HEK293T (cell line): ENCODE results near the gene FAH.

ENCODE experiments used
- CTCF ChIA-PET: fragments of 350-600 bp; formaldehyde crosslinking; extraction: SDS; loops from one replicate; lab custom pipeline; 2021; ENCODE audit warnings: antibody characterized with exemption, inconsistent platforms; lab: Yijun Ruan, JAX
- POLR2A ChIA-PET: fragments of 350-600 bp; formaldehyde crosslinking; extraction: SDS; loops from one replicate; lab custom pipeline; 2020; ENCODE audit warnings: antibody characterized with exemption, inconsistent platforms; lab: Yijun Ruan, JAX
- DNase-seq: peaks from one replicate; pipeline ENCODE4 v3.0.0; 2012; ENCODE audit warnings: mixed read lengths; ENCODE audit errors: extremely low spot score
- ARNT ChIP-seq: fragments of 450-650 bp; IDR thresholded peaks from 2 replicates; pipeline ENCODE4 v1.6.1; 2017; ENCODE audit warnings: mild to moderate bottlenecking
- BHLHE40 ChIP-seq: fragments of 450-650 bp; IDR thresholded peaks from 2 replicates; pipeline ENCODE4 v1.6.1; 2016; ENCODE audit warnings: mild to moderate bottlenecking, moderate library complexity, borderline replicate concordance
- CTBP1 ChIP-seq: fragments of 450-650 bp; IDR thresholded peaks from 2 replicates; pipeline ENCODE4 v1.6.1; 2016; ENCODE audit warnings: borderline replicate concordance
- ELF4 ChIP-seq: fragments of 450-650 bp; IDR thresholded peaks from 2 replicates; pipeline ENCODE4 v1.6.1; 2017; ENCODE audit warnings: antibody characterized with exemption
- FOXA1 ChIP-seq: fragments of 450-650 bp; IDR thresholded peaks from 2 replicates; pipeline ENCODE4 v1.6.1; 2016; ENCODE audit warnings: mild to moderate bottlenecking
- FOXK2 ChIP-seq: fragments of 450-650 bp; IDR thresholded peaks from 2 replicates; pipeline ENCODE4 v1.6.1; 2016; ENCODE audit warnings: mild to moderate bottlenecking
- FOXM1 ChIP-seq: fragments of 450-650 bp; IDR thresholded peaks from 2 replicates; pipeline ENCODE4 v1.6.1; 2017; ENCODE audit warnings: mild to moderate bottlenecking, borderline replicate concordance
- HDGF ChIP-seq: fragments of 450-650 bp; IDR thresholded peaks from 2 replicates; pipeline ENCODE4 v1.6.1; 2017; ENCODE audit warnings: antibody characterized with exemption, borderline replicate concordance
- L3MBTL2 ChIP-seq: fragments of 450-650 bp; conservative IDR thresholded peaks from 2 replicates; pipeline ENCODE4 v1.6.1; 2016; ENCODE audit warnings: mild to moderate bottlenecking
- LEF1 ChIP-seq: fragments of 450-650 bp; IDR thresholded peaks from 2 replicates; pipeline ENCODE4 v1.6.1; 2017; ENCODE audit warnings: mild to moderate bottlenecking, borderline replicate concordance
- NFRKB ChIP-seq: fragments of 450-650 bp; IDR thresholded peaks from 2 replicates; pipeline ENCODE4 v1.6.1; 2016; ENCODE audit warnings: mild to moderate bottlenecking, moderate library complexity
- SP1 ChIP-seq: fragments of 450-650 bp; IDR thresholded peaks from 2 replicates; pipeline ENCODE4 v1.6.1; 2017
- SUZ12 ChIP-seq: fragments of 450-650 bp; IDR thresholded peaks from 2 replicates; pipeline ENCODE4 v1.6.1; 2016; ENCODE audit warnings: mild to moderate bottlenecking
- TARDBP ChIP-seq: fragments of 450-650 bp; IDR thresholded peaks from 2 replicates; pipeline ENCODE4 v1.6.1; 2016
- ZNF384 ChIP-seq: fragments of 450-650 bp; IDR thresholded peaks from 2 replicates; pipeline ENCODE4 v1.6.1; 2016
- TF ChIP-seq, protein P1 (sequence below): fragments of 450-650 bp; IDR thresholded peaks from 2 replicates; pipeline ENCODE4 v1.6.1; 2016

Gene FAH

GRCh38 chr15:80210611-80211573 is 58.1 kb downstream of the FAH start:
- POLR2A ChIA-PET = no interaction called here
- CTCF ChIA-PET = no interaction called here
- TF ChIP-seq FOXK2 = no peak
- TF ChIP-seq TARDBP = no peak
- no peak for TF ChIP-seq ELF4
- no peak for TF ChIP-seq L3MBTL2
- no peak for TF ChIP-seq FOXM1
- no peak for TF ChIP-seq NFRKB
- no peak for TF ChIP-seq LEF1
- TF ChIP-seq ARNT = no peak
- TF ChIP-seq CTBP1 = no peak
- TF ChIP-seq BHLHE40 = no peak
- DNase-seq = no peak

GRCh38 chr15:80211976-80212375 is 59.2 kb downstream of the FAH start:
- ChIA-PET CTCF (interaction anchor here (0.6 kb wide), 1 partner anchor 23 kb away, joined by 4 read pairs; no protein-coding TSS in a partner anchor), POLR2A (no interaction called here)
- no peak for DNase-seq
- no peak for TF ChIP-seq TARDBP
- TF ChIP-seq FOXA1 = no peak
- TF ChIP-seq, protein P1, sequence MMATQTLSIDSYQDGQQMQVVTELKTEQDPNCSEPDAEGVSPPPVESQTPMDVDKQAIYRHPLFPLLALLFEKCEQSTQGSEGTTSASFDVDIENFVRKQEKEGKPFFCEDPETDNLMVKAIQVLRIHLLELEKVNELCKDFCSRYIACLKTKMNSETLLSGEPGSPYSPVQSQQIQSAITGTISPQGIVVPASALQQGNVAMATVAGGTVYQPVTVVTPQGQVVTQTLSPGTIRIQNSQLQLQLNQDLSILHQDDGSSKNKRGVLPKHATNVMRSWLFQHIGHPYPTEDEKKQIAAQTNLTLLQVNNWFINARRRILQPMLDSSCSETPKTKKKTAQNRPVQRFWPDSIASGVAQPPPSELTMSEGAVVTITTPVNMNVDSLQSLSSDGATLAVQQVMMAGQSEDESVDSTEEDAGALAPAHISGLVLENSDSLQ = no peak
- no peak for TF ChIP-seq LEF1
- TF ChIP-seq HDGF = no peak
- no peak for TF ChIP-seq BHLHE40

- no peak for TF ChIP-seq CTBP1
- TF ChIP-seq FOXM1 = no peak
- no peak for TF ChIP-seq TARDBP
- TF ChIP-seq FOXA1 = no peak
- no peak for TF ChIP-seq BHLHE40
- no peak for TF ChIP-seq SP1
- TF ChIP-seq HDGF = no peak
- TF ChIP-seq NFRKB = no peak
- TF ChIP-seq, protein P1 = no peak
- TF ChIP-seq LEF1 = no peak
- no peak for TF ChIP-seq ZNF384
- no peak for TF ChIP-seq FOXK2
- TF ChIP-seq SUZ12 = no peak
- no peak for TF ChIP-seq L3MBTL2
- DNase-seq = no peak
- ChIA-PET POLR2A (no interaction called here), CTCF (no interaction called here)
Measured at GRCh38 chr15:80214910-80215309, 62.1 kb downstream of the FAH start.

DNA sequence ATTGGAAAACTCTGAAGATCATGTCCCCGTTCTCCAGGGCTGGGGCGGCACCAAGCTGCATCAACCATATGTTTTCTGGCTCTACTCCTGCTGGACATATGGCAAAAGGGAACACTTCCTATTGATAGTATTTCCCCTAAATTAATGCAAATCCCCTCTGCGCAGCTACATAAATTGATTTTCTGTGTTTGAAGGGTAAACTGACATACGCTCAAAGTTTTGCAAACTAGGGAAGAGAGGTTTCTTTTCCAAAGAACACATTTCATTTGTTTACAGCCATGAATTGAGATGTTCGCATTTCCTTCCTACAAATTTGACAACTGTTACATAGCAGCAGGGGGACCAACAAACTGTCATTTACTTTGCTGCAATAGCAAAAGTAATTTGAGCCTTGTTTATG is 63.3 kb downstream of the FAH start:
- TF ChIP-seq SP1 (no peak), SUZ12 (no peak), ARNT (no peak), HDGF (no peak), TARDBP (no peak), FOXM1 (no peak), CTBP1 (no peak), ZNF384 (no peak), NFRKB (no peak), BHLHE40 (no peak), FOXK2 (no peak), LEF1 (no peak), ELF4 (no peak), FOXA1 (no peak), L3MBTL2 (no peak)
- TF ChIP-seq, protein P1 = no peak
- ChIA-PET CTCF (no interaction called here), POLR2A (no interaction called here)
- no peak for DNase-seq

DNA sequence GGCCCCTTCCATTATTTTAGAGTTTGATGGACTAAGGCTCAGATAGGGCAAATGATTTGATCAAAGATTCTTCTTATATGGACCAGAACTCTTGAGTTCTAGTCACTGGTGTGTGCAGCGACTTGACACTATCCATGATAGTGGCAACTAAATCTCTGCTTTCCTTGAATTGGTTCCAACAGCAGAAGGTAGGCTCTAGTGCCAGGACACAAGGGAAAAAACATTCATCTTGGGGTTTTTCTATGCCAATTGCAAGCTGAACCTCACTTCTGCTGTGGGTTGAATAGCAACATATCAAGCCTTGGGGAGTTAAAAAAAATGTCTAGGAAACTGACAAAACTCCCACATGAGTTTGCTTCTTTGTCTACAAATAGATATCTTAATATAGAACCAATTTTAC is 64.1 kb downstream of the FAH start:
- TF ChIP-seq SUZ12 (no peak), SP1 (no peak), ARNT (no peak), ELF4 (no peak), FOXM1 (no peak), TARDBP (no peak), NFRKB (no peak), ZNF384 (no peak)
- ChIA-PET POLR2A (no interaction called here), CTCF (no interaction called here)
- no peak for DNase-seq

DNA sequence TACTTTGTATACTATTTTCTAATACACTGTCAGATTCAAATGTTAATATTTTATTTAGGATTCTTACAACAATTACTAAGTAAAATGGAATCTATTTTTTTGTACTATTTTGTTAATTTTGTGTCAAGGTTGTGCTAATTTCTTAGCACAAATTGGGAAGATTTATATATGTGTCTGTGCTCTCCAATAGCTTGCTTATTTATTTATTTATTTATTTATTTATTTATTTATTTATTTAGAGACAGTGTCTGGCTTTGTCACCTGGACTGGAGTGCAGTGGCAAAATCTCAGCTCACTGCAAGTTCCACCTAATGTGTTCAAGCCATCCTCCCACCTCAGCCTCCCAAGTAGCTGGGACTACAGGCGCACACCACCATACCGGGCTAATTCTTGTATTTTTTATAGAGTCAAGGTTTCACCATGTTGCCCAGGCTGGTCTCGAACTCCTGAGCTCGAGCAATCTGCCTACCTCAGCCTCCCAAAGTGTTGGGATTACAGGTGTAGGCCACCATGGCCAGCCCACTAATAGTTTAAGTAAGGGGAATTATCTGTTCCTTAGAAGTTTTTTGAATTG is 64.6 kb downstream of the FAH start:
- DNase-seq = no peak
- POLR2A ChIA-PET = no interaction called here
- no peak for TF ChIP-seq L3MBTL2
- no peak for TF ChIP-seq BHLHE40
- TF ChIP-seq SUZ12 = no peak
- TF ChIP-seq SP1 = no peak
- TF ChIP-seq, protein P1 = no peak
- TF ChIP-seq TARDBP = no peak
- no peak for TF ChIP-seq ARNT
- no peak for TF ChIP-seq CTBP1
- TF ChIP-seq NFRKB = no peak
- TF ChIP-seq FOXM1 = no peak
- TF ChIP-seq LEF1 = no peak
- no peak for TF ChIP-seq ELF4
- TF ChIP-seq ZNF384 = no peak
- CTCF ChIA-PET = no interaction called here
